Neural progenitor cell (in vitro differentiated cells): ENCODE data around the gene ATP5PD. TPM values are rescaled to one million over a fixed set of nuclear protein-coding genes. Genes with fewer than 3 reads are reported as not detected.
A peak's percentile ranks its signal among the peaks of the same experiment; 100 is the strongest.

Experiments
- DNase-seq: peaks from one replicate; pipeline ENCODE4 v3.0.0-alpha.2; 2016; ENCODE audit warnings: low spot score
- H2AFZ ChIP-seq: fragments of 200-600 bp; sonication (generic); replicated peaks from 2 replicates; pipeline ENCODE4 v1.6.1; 2016; ENCODE audit warnings: antibody characterized with exemption
- H3F3A ChIP-seq: fragments of 200-600 bp; sonication (generic); 2 replicates; pipeline ENCODE4 v1.6.1; 2016; ENCODE audit warnings: antibody characterized with exemption, low read depth
- H3K27ac ChIP-seq: fragments of 200-600 bp; sonication (generic); 2 replicates; pipeline ENCODE4 v1.5.1; 2016; ENCODE audit warnings: mild to moderate bottlenecking
- H3K27me3 ChIP-seq: fragments of 200-600 bp; sonication (generic); 2 replicates; pipeline ENCODE4 v1.6.1; 2016; ENCODE audit warnings: mild to moderate bottlenecking, moderate library complexity
- H3K36me3 ChIP-seq: fragments of 200-600 bp; sonication (generic); 2 replicates; pipeline ENCODE4 v1.5.1; 2016
- H3K4me1 ChIP-seq: fragments of 200-600 bp; sonication (generic); 2 replicates; pipeline ENCODE4 v1.6.1; 2016; ENCODE audit warnings: mixed run types
- H3K4me2 ChIP-seq: fragments of 200-600 bp; sonication (generic); 2 replicates; pipeline ENCODE4 v1.6.1; 2016
- H3K4me3 ChIP-seq: fragments of 200-600 bp; sonication (generic); 2 replicates; pipeline ENCODE4 v1.5.1; 2016
- H3K79me2 ChIP-seq: fragments of 200-600 bp; sonication (generic); 2 replicates; pipeline ENCODE4 v1.6.1; 2016; ENCODE audit warnings: low read depth
- H3K9ac ChIP-seq: fragments of 200-600 bp; sonication (generic); 2 replicates; pipeline ENCODE4 v1.6.1; 2016
- H3K9me3 ChIP-seq: fragments of 200-600 bp; sonication (generic); 2 replicates; pipeline ENCODE4 v1.5.1; 2016; ENCODE audit warnings: low read depth
- H4K20me1 ChIP-seq: fragments of 200-600 bp; sonication (generic); 2 replicates; pipeline ENCODE4 v1.6.1; 2016; ENCODE audit warnings: low read depth
- H3K27ac Mint-ChIP-seq: 3 replicates; pipeline ENCODE4 v1.8.0; 2021; ENCODE audit warnings: mixed read lengths
- H3K27me3 Mint-ChIP-seq: 2 replicates; pipeline ENCODE4 v1.8.0; 2022; ENCODE audit warnings: low read depth, mild to moderate bottlenecking, inconsistent platforms, moderate library complexity, mixed read lengths; ENCODE audit not compliant: insufficient read depth
- H3K36me3 Mint-ChIP-seq: 3 replicates; pipeline ENCODE4 v1.8.0; 2021; ENCODE audit warnings: mixed read lengths
- H3K4me1 Mint-ChIP-seq: 3 replicates; pipeline ENCODE4 v1.8.0; 2021; ENCODE audit warnings: mixed read lengths
- H3K4me3 Mint-ChIP-seq: 3 replicates; pipeline ENCODE4 v1.8.0; 2021; ENCODE audit warnings: mild to moderate bottlenecking, moderate library complexity, mixed read lengths
- H3K9me3 Mint-ChIP-seq: 3 replicates; pipeline ENCODE4 v1.8.0; 2020; ENCODE audit warnings: mixed read lengths
- EZH2 ChIP-seq: fragments of 200-600 bp; sonication (generic); IDR thresholded peaks from 2 replicates; pipeline ENCODE4 v1.6.1; 2017; ENCODE audit warnings: antibody characterized with exemption, mild to moderate bottlenecking, moderate library complexity
- EZH2phosphoT487 ChIP-seq: fragments of 200-600 bp; sonication (generic); IDR thresholded peaks from 2 replicates; pipeline ENCODE4 v1.6.1; 2017; ENCODE audit warnings: antibody characterized with exemption
- small RNA-seq: library from RNA; depleted of rRNA; stranded (forward); fragments of <200 nt; gene quantifications from one replicate; pipeline ENCODE3, GENCODE V24; 2015
- total RNA-seq: library from RNA; depleted of rRNA; stranded (reverse); fragments of >200 nt; gene quantifications from 2 replicates; pipeline ENCODE4 v1.2.3, GENCODE V29; 2015; ENCODE audit warnings: low replicate concordance
- TF ChIP-seq, protein P1 (sequence below): fragments of 200-600 bp; sonication (generic); IDR thresholded peaks from 2 replicates; pipeline ENCODE4 v1.5.1; 2017; ENCODE audit warnings: antibody characterized with exemption, mild to moderate bottlenecking

Gene ATP5PD
- total RNA-seq, 1 donor from 2014 or later: 268 TPM

DNA sequence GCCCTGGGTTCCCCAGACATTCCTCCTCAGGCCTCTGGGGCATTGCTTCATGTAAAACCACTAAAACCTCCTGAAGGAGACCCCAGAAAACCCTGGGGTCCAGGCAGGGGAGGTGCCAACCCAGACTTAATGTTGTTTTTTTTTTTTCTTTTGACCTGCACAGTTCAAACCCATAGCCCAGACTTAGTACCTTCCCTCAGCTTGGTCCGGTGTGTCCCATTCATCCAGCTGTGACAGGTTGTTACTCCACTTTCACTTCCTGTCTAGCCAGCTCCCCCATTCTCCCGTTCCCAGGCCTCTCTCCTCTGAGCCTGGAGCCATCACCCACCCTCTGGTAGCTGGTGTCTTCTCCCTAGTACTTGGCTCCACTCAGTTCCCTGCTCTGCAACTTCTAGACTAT is 54.5 kb downstream of the ATP5PD start:
- peaks cover 20% of the 10 kb centered on the region for H4K20me1 ChIP-seq
- no peaks in the 10 kb centered on the region for H3K9me3 ChIP-seq
- Mint-ChIP-seq H3K27me3 (peaks cover 3% of the 10 kb centered on the region), H3K36me3 (peaks cover 5% of the 10 kb centered on the region), H3K4me1 (peaks cover 12% of the 10 kb centered on the region), H3K4me3 (no peak overlapping the region), H3K9me3 (no peaks in the 10 kb centered on the region), H3K27ac (no peak overlapping the region)
- H3K4me2 ChIP-seq: no peak overlapping the region
- H3K36me3 ChIP-seq: no peaks in the 10 kb centered on the region
- DNase-seq: no peak
- TF ChIP-seq EZH2phosphoT487: no peak
- TF ChIP-seq EZH2: no peak
- TF ChIP-seq, protein P1, sequence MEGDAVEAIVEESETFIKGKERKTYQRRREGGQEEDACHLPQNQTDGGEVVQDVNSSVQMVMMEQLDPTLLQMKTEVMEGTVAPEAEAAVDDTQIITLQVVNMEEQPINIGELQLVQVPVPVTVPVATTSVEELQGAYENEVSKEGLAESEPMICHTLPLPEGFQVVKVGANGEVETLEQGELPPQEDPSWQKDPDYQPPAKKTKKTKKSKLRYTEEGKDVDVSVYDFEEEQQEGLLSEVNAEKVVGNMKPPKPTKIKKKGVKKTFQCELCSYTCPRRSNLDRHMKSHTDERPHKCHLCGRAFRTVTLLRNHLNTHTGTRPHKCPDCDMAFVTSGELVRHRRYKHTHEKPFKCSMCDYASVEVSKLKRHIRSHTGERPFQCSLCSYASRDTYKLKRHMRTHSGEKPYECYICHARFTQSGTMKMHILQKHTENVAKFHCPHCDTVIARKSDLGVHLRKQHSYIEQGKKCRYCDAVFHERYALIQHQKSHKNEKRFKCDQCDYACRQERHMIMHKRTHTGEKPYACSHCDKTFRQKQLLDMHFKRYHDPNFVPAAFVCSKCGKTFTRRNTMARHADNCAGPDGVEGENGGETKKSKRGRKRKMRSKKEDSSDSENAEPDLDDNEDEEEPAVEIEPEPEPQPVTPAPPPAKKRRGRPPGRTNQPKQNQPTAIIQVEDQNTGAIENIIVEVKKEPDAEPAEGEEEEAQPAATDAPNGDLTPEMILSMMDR: no peak
- H3K9ac ChIP-seq: no peak overlapping the region
- H3K27ac ChIP-seq: no peak overlapping the region
- H3K4me1 ChIP-seq: peaks cover 5% of the 10 kb centered on the region
- peaks cover under 1% of the 10 kb centered on the region for H3F3A ChIP-seq
- no peak overlapping the region for H3K4me3 ChIP-seq
- no peak overlapping the region for H2AFZ ChIP-seq
- H3K79me2 ChIP-seq: peaks cover 27% of the 10 kb centered on the region
- no peaks in the 10 kb centered on the region for H3K27me3 ChIP-seq

DNA sequence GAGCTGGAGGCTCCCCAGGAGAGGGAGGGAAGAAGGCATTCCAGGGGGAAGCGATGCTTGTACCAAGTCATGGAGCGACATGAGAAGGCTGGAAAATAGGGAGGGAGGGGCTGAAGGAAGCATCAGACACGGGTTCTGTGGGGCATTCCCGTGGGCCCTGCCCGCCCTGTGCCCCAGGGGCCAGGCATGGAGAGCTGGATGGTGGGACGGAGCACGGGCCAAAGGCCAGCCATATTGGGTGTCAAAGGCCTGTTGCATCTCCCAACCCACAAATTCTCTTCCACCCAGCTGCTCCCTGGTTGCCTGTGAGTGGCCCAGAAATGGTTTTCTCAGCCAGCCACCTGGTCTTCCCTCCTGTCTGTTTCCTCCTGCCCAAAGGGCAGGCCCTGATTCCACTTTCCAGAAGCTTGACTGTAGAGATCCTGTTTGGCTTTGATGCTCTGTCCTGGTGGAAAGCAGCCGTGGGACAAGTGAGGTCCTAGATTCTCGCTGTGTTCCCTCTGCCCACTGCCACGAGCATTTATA is 56.1 kb downstream of the ATP5PD start:
- no peak for DNase-seq
- TF ChIP-seq EZH2 (no peak), EZH2phosphoT487 (no peak)
- TF ChIP-seq, protein P1: no peak
- Histone ChIP-seq H3K4me2 (no peak overlapping the region), H2AFZ (no peak overlapping the region), H3K36me3 (no peaks in the 10 kb centered on the region), H3K27ac (no peak overlapping the region), H4K20me1 (peaks cover 20% of the 10 kb centered on the region), H3K79me2 (peaks cover 27% of the 10 kb centered on the region), H3K9me3 (no peaks in the 10 kb centered on the region), H3F3A (peaks cover 11% of the 10 kb centered on the region), H3K9ac (no peak overlapping the region), H3K4me3 (no peak overlapping the region), H3K27me3 (no peaks in the 10 kb centered on the region), H3K4me1 (peaks cover 5% of the 10 kb centered on the region)
- peaks cover 14% of the 10 kb centered on the region for H3K4me1 Mint-ChIP-seq
- H3K27ac Mint-ChIP-seq: no peak overlapping the region
- peaks cover 5% of the 10 kb centered on the region for H3K27me3 Mint-ChIP-seq
- H3K4me3 Mint-ChIP-seq: peak overlapping the region; percentile 50
- H3K36me3 Mint-ChIP-seq: peaks cover 4% of the 10 kb centered on the region
- H3K9me3 Mint-ChIP-seq: no peaks in the 10 kb centered on the region

Small RNA genes lying within 50 kb of the gene (small RNA-seq; reads per million reads assigned to genes)
- gene AC111186.1: not detected
- not detected for gene RF00019
- not detected for gene RN7SL573P
- not detected for gene RNU6-362P

Other genes starting within 250 kb of the ATP5PD start
- 0.03 TPM in 1 of 2 replicates, not detected in the other for gene GRIN2C, start 187.1 kb downstream of the ATP5PD start, total RNA-seq
- 7.4 and 25.3 TPM in 2 replicates for gene FDXR, start 174.0 kb downstream of the ATP5PD start, total RNA-seq
- gene FADS6, start 153.3 kb downstream of the ATP5PD start, total RNA-seq: 0.36 TPM in 1 of 2 replicates, not detected in the other
- 0.25 TPM in 1 of 2 replicates, not detected in the other for gene USH1G, start 123.7 kb downstream of the ATP5PD start, total RNA-seq
- not detected in 2 replicates for gene OTOP2, start 122.7 kb downstream of the ATP5PD start, total RNA-seq
- gene OTOP3, start 111.1 kb downstream of the ATP5PD start, total RNA-seq: not detected in 2 replicates
- gene HID1, start 74.2 kb downstream of the ATP5PD start, total RNA-seq: 3.5 and 5.0 TPM in 2 replicates
- 4.0 and 15.8 TPM in 2 replicates for gene CDR2L, start 59.3 kb downstream of the ATP5PD start, total RNA-seq
- gene MRPL58, start 34.3 kb downstream of the ATP5PD start, total RNA-seq: 50.8 and 52.8 TPM in 2 replicates
- 28.9 and 32.9 TPM in 2 replicates for gene KCTD2, start 256 bp upstream of the ATP5PD start, total RNA-seq
- 3.4 and 19.9 TPM in 2 replicates for gene SLC16A5, start 41.0 kb upstream of the ATP5PD start, total RNA-seq
- 1.9 and 4.3 TPM in 2 replicates for gene ARMC7, start 63.0 kb upstream of the ATP5PD start, total RNA-seq
- 45.8 and 117 TPM in 2 replicates for gene NT5C, start 84.8 kb upstream of the ATP5PD start, total RNA-seq
- 236 and 286 TPM in 2 replicates for gene JPT1, start 107.5 kb upstream of the ATP5PD start, total RNA-seq
- 250 and 372 TPM in 2 replicates for gene SUMO2, start 136.0 kb upstream of the ATP5PD start, total RNA-seq
- gene NUP85, start 158.7 kb upstream of the ATP5PD start, total RNA-seq: 58.2 and 88.6 TPM in 2 replicates
- gene GGA3, start 214.6 kb upstream of the ATP5PD start, total RNA-seq: 28.0 and 37.3 TPM in 2 replicates
- 43.3 and 48.7 TPM in 2 replicates for gene MRPS7, start 214.9 kb upstream of the ATP5PD start, total RNA-seq
- gene MIF4GD, start 224.3 kb upstream of the ATP5PD start, total RNA-seq: 17.7 and 27.5 TPM in 2 replicates
- gene SLC25A19, start 242.5 kb upstream of the ATP5PD start, total RNA-seq: 5.2 and 10.4 TPM in 2 replicates